ENCODE measurements around the gene MYOT.

DNA sequence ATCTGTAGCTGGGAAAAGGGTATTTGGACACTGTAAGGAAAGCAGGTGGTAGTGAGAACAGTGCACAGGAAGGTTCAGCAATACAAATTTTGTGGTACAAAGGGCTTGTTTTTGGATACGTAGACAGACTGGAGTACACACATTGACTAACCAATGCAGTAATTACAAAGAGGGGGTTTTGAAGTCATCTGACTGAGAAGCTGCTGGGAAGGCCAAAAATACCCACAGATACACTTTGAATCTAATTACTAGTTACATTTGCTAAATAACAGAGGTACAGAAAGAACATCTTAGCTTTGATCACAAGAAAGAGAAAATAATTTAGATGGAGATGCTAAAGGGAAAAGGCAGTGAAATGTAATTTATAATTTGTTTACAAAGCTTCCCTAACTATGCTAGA is 67.5 kb downstream of the MYOT start:
- TF ChIP-seq, protein P1, sequence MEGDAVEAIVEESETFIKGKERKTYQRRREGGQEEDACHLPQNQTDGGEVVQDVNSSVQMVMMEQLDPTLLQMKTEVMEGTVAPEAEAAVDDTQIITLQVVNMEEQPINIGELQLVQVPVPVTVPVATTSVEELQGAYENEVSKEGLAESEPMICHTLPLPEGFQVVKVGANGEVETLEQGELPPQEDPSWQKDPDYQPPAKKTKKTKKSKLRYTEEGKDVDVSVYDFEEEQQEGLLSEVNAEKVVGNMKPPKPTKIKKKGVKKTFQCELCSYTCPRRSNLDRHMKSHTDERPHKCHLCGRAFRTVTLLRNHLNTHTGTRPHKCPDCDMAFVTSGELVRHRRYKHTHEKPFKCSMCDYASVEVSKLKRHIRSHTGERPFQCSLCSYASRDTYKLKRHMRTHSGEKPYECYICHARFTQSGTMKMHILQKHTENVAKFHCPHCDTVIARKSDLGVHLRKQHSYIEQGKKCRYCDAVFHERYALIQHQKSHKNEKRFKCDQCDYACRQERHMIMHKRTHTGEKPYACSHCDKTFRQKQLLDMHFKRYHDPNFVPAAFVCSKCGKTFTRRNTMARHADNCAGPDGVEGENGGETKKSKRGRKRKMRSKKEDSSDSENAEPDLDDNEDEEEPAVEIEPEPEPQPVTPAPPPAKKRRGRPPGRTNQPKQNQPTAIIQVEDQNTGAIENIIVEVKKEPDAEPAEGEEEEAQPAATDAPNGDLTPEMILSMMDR (conservative IDR thresholded peaks at IDR 0.05; ENCODE audit: low read depth, low read length) = no peak
- no peak for TF ChIP-seq EZH2 (IDR thresholded peaks at IDR 0.05; ENCODE audit: borderline replicate concordance, low read depth, low read length, poor library complexity, severe bottlenecking)
